OCI-LY1 (cell line): ENCODE results near the gene STPG1.

Source experiments
- H2AFZ ChIP-seq: fragments of 200-600 bp; sonication (generic), shearing (Covaris generic); 2 replicates; pipeline ENCODE4 v1.6.0; 2014; ENCODE audit warnings: antibody characterized with exemption, mild to moderate bottlenecking, low read length
- H3F3A ChIP-seq: fragments of 200-600 bp; sonication (generic), shearing (Covaris generic); 2 replicates; pipeline ENCODE4 v1.6.0; 2014; ENCODE audit warnings: mild to moderate bottlenecking, antibody characterized with exemption, low read length, moderate library complexity; ENCODE audit not compliant: insufficient read depth
- H3K27ac ChIP-seq: fragments of 200-600 bp; sonication (generic); 2 replicates; pipeline ENCODE4 v1.5.1; 2014; ENCODE audit warnings: low read length, mixed run types, mild to moderate bottlenecking, low read depth; ENCODE audit not compliant: poor library complexity, severe bottlenecking
- H3K27me3 ChIP-seq: fragments of 200-600 bp; sonication (generic); 2 replicates; pipeline ENCODE4 v1.6.0; 2014; ENCODE audit warnings: antibody characterized with exemption, mild to moderate bottlenecking, low read length, moderate library complexity; ENCODE audit not compliant: insufficient read depth
- H3K36me3 ChIP-seq: fragments of 200-600 bp; sonication (generic); 2 replicates; pipeline ENCODE4 v1.6.1; 2014; ENCODE audit warnings: mild to moderate bottlenecking, antibody characterized with exemption, low read length, moderate library complexity, mixed read lengths; ENCODE audit not compliant: insufficient read depth
- H3K4me1 ChIP-seq: fragments of 200-600 bp; sonication (generic); 2 replicates; pipeline ENCODE4 v1.5.1; 2014; ENCODE audit warnings: mild to moderate bottlenecking, low read length, moderate library complexity; ENCODE audit not compliant: insufficient read depth, severe bottlenecking
- H3K4me2 ChIP-seq: fragments of 200-600 bp; sonication (generic), shearing (Covaris generic); 2 replicates; pipeline ENCODE4 v1.6.1; 2014; ENCODE audit warnings: low read length
- H3K4me3 ChIP-seq: fragments of 200-600 bp; sonication (generic); 2 replicates; pipeline ENCODE4 v1.5.1; 2014; ENCODE audit warnings: low read length, low read depth, mild to moderate bottlenecking, mixed read lengths; ENCODE audit not compliant: poor library complexity, severe bottlenecking
- H3K79me2 ChIP-seq: fragments of 200-600 bp; shearing (Covaris generic); 2 replicates; pipeline ENCODE4 v1.6.1; 2016; ENCODE audit warnings: mixed run types, low read length, mixed read lengths; ENCODE audit not compliant: insufficient read depth
- H3K9ac ChIP-seq: fragments of 200-600 bp; sonication (generic), shearing (Covaris generic); 2 replicates; pipeline ENCODE4 v1.6.1; 2014; ENCODE audit warnings: mild to moderate bottlenecking, low read length, mixed read lengths
- H3K9me2 ChIP-seq: fragments of 200-600 bp; sonication (generic), shearing (Covaris generic); 2 replicates; pipeline ENCODE4 v1.6.1; 2014; ENCODE audit warnings: low read depth, mild to moderate bottlenecking, low read length, mixed read lengths
- H3K9me3 ChIP-seq: fragments of 200-600 bp; shearing (Covaris generic); 2 replicates; pipeline ENCODE4 v1.6.1; 2014; ENCODE audit warnings: low read length, mixed read lengths
- H4K20me1 ChIP-seq: fragments of 200-600 bp; sonication (generic), shearing (Covaris generic); 2 replicates; pipeline ENCODE4 v1.6.0; 2016; ENCODE audit warnings: mild to moderate bottlenecking, low read length; ENCODE audit not compliant: insufficient read depth
- CTCF ChIP-seq: fragments of 200-600 bp; sonication (generic), shearing (Covaris generic); IDR thresholded peaks from 2 replicates; pipeline ENCODE4 v1.5.1; 2017; ENCODE audit warnings: mild to moderate bottlenecking, antibody characterized with exemption, low read length, moderate library complexity, mixed read lengths
- EZH2 ChIP-seq: fragments of 200-600 bp; sonication (generic), shearing (Covaris generic); IDR thresholded peaks from 2 replicates; pipeline ENCODE4 v1.8.0; 2017; ENCODE audit warnings: borderline replicate concordance, mixed run types, mild to moderate bottlenecking, antibody characterized with exemption, low read length, moderate library complexity, mixed read lengths

The STPG1 gene

GRCh38 chr1:24457866-24458265 lies 44.3 kb upstream of the STPG1 start:
- Histone ChIP-seq H3K9ac (no peak overlapping the region), H3K9me2 (no peaks in the 10 kb centered on the region), H3K36me3 (peaks cover 57% of the 10 kb centered on the region), H3K27ac (no peak overlapping the region), H4K20me1 (no peaks in the 10 kb centered on the region), H3K79me2 (no peaks in the 10 kb centered on the region), H3K4me2 (no peak overlapping the region), H3K9me3 (peaks cover 3% of the 10 kb centered on the region; the same call in 1 of the 2 replicates), H2AFZ (no peak overlapping the region), H3K4me3 (no peak overlapping the region), H3K27me3 (no peaks in the 10 kb centered on the region), H3F3A (no peaks in the 10 kb centered on the region), H3K4me1 (peaks cover 11% of the 10 kb centered on the region)
- TF ChIP-seq EZH2 (no peak), CTCF (no peak)

GRCh38 chr1:24455272-24455671 lies 41.7 kb upstream of the STPG1 start:
- peaks cover 64% of the 10 kb centered on the region for H3K36me3 ChIP-seq
- no peak overlapping the region for H3K4me2 ChIP-seq
- H3K27ac ChIP-seq = no peak overlapping the region
- H3K4me1 ChIP-seq = peaks cover 11% of the 10 kb centered on the region
- H3K79me2 ChIP-seq = no peaks in the 10 kb centered on the region
- no peaks in the 10 kb centered on the region for H3K27me3 ChIP-seq
- no peaks in the 10 kb centered on the region for H3F3A ChIP-seq
- H3K4me3 ChIP-seq = no peak overlapping the region
- H4K20me1 ChIP-seq = no peaks in the 10 kb centered on the region
- no peaks in the 10 kb centered on the region for H3K9me2 ChIP-seq
- TF ChIP-seq EZH2 (no peak), CTCF (no peak)
- H3K9ac ChIP-seq = no peak overlapping the region
- no peak overlapping the region for H2AFZ ChIP-seq
- no peaks in the 10 kb centered on the region; the same call in 1 of the 2 replicates for H3K9me3 ChIP-seq

- H3F3A ChIP-seq = no peaks in the 10 kb centered on the region
- H3K27me3 ChIP-seq = no peaks in the 10 kb centered on the region
- H3K27ac ChIP-seq = no peak overlapping the region
- no peak overlapping the region for H2AFZ ChIP-seq
- no peaks in the 10 kb centered on the region for H4K20me1 ChIP-seq
- H3K9me3 ChIP-seq = no peaks in the 10 kb centered on the region
- H3K79me2 ChIP-seq = no peaks in the 10 kb centered on the region
- no peak overlapping the region for H3K4me2 ChIP-seq
- H3K36me3 ChIP-seq = peaks cover 64% of the 10 kb centered on the region
- no peak for TF ChIP-seq EZH2
- no peak for TF ChIP-seq CTCF
- no peak overlapping the region for H3K4me3 ChIP-seq
- H3K4me1 ChIP-seq = peaks cover 11% of the 10 kb centered on the region
- no peaks in the 10 kb centered on the region for H3K9me2 ChIP-seq
- no peak overlapping the region for H3K9ac ChIP-seq
Measured at GRCh38 chr1:24454673-24455072, 41.1 kb upstream of the STPG1 start.
